ENCODE measurements around the gene ZDHHC14. TPM values are rescaled to one million over a fixed set of nuclear protein-coding genes. Genes with fewer than 3 reads are reported as not detected.

The ZDHHC14 gene
- total RNA-seq, 4 donors from 2014 or later, result 6.2 to 20.6 (median 15.1) TPM

GRCh38 chr6:157503018-157503747 is 122.2 kb downstream of the ZDHHC14 start:
- H3K27me3 ChIP-seq, result no peaks in the 10 kb centered on the region
- 74 to 80% methylated on average over 6 of the region's 6 CpGs for WGBS, 2 donors
- intact Hi-C loops (cut with DNase I), result no loop called here
- no peak for DNase-seq
- H3K4me3 ChIP-seq (replicated peaks in 1 of 3), result no peak overlapping the region
- no peaks in the 10 kb centered on the region for H3K36me3 ChIP-seq
- no peak overlapping the region for H3K27ac ChIP-seq
- H3K4me1 ChIP-seq, result no peaks in the 10 kb centered on the region
- TF ChIP-seq, protein P1, sequence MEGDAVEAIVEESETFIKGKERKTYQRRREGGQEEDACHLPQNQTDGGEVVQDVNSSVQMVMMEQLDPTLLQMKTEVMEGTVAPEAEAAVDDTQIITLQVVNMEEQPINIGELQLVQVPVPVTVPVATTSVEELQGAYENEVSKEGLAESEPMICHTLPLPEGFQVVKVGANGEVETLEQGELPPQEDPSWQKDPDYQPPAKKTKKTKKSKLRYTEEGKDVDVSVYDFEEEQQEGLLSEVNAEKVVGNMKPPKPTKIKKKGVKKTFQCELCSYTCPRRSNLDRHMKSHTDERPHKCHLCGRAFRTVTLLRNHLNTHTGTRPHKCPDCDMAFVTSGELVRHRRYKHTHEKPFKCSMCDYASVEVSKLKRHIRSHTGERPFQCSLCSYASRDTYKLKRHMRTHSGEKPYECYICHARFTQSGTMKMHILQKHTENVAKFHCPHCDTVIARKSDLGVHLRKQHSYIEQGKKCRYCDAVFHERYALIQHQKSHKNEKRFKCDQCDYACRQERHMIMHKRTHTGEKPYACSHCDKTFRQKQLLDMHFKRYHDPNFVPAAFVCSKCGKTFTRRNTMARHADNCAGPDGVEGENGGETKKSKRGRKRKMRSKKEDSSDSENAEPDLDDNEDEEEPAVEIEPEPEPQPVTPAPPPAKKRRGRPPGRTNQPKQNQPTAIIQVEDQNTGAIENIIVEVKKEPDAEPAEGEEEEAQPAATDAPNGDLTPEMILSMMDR (IDR thresholded peaks at IDR 0.05), result no peak
- TF ChIP-seq POLR2A (IDR thresholded peaks at IDR 0.05), result no peak
- no peaks in the 10 kb centered on the region for H3K9me3 ChIP-seq

- Histone ChIP-seq H3K36me3 (no peaks in the 10 kb centered on the region), H3K4me3 (replicated peaks in 1 of 3) (no peak overlapping the region), H3K27ac (no peak overlapping the region), H3K27me3 (no peaks in the 10 kb centered on the region), H3K4me1 (no peaks in the 10 kb centered on the region), H3K9me3 (no peaks in the 10 kb centered on the region)
- intact Hi-C loops (cut with DNase I), result no loop called here
- 89 to 92% methylated on average over 3 of the region's 3 CpGs for WGBS, 2 donors
- TF ChIP-seq POLR2A (IDR thresholded peaks at IDR 0.05), result no peak
- TF ChIP-seq, protein P1 (IDR thresholded peaks at IDR 0.05), result no peak
- DNase-seq, result no peak
Observed at GRCh38 chr6:157505912-157506491, 125.0 kb downstream of the ZDHHC14 start.

GRCh38 chr6:157510323-157511188 is 129.6 kb downstream of the ZDHHC14 start:
- Histone ChIP-seq H3K4me1 (no peaks in the 10 kb centered on the region), H3K27ac (no peak overlapping the region), H3K9me3 (no peaks in the 10 kb centered on the region), H3K27me3 (no peaks in the 10 kb centered on the region), H3K4me3 (replicated peaks in 1 of 3) (no peak overlapping the region), H3K36me3 (no peaks in the 10 kb centered on the region)
- intact Hi-C loops (cut with DNase I), result no loop called here
- no peak for DNase-seq
- WGBS, 2 donors, result 89 to 92% methylated on average over 24 of the region's 24 CpGs
- TF ChIP-seq, protein P1 (IDR thresholded peaks at IDR 0.05), result no peak
- no peak for TF ChIP-seq POLR2A (IDR thresholded peaks at IDR 0.05)

DNA sequence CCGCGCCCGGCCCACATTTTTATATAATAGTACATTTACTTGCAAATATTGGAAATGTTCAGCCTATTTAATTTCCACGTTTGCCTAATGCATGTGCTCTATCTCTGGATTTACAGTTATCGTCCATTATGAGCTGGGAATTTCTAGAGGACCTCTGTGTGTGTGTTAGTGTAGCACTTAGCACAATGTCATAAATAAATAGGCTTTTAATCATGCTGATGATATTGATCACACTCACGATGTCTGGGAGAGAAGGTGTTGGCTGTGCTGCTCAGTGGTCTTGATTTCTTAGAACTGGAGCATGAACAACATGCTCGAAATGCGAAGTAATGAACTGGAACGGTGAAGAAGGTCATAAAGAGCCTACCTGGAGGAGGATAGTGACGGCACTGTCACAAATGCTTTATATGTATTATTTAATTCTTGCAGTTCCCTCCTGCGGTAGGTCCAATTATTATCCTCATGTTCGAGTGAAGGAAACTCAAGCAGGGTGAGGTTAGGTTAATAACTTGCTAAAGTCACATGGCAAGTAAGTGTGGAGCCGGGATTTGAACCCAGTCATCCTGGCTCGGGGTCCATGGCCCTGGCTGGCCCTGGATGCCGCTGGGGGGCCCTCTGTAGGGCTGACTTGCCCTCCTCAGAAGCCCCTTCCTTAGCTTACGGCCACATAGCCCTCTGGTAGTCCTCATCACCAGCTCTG is 130.8 kb downstream of the ZDHHC14 start:
- no peaks in the 10 kb centered on the region for H3K4me1 ChIP-seq
- H3K9me3 ChIP-seq, result no peaks in the 10 kb centered on the region
- TF ChIP-seq, protein P1 (IDR thresholded peaks at IDR 0.05), result no peak
- TF ChIP-seq POLR2A (IDR thresholded peaks at IDR 0.05), result no peak
- H3K27me3 ChIP-seq, result no peaks in the 10 kb centered on the region
- intact Hi-C loops (cut with DNase I), result no loop called here
- no peak overlapping the region for H3K27ac ChIP-seq
- DNase-seq, result no peak
- no peaks in the 10 kb centered on the region for H3K36me3 ChIP-seq
- 96 to 98% methylated on average over 16 of the region's 16 CpGs for WGBS, 2 donors
- H3K4me3 ChIP-seq (replicated peaks in 1 of 3), result no peak overlapping the region

Data from thyroid gland (tissue), 4 donors.